HepG2 (cell line): Measurements from ENCODE around the gene PRKCE. TPM values are rescaled to one million over a fixed set of nuclear protein-coding genes. Genes with fewer than 3 reads are reported as not detected.

ENCODE experiments used
- GATAD1 ChIP-seq: IDR thresholded peaks from 2 replicates; pipeline ENCODE4 v1.6.1; 2016; ENCODE audit warnings: missing genetic modification reagents, missing compliant biosample characterization
- MXI1 ChIP-seq: IDR thresholded peaks from 3 replicates; pipeline ENCODE4 v1.6.1; 2012; ENCODE audit warnings: low read depth, low read length, inconsistent platforms, borderline replicate concordance
- NR2C2 ChIP-seq: sonication (generic); formaldehyde crosslinking; IDR thresholded peaks from 2 replicates; pipeline ENCODE4 v1.4.0; 2020; ENCODE audit warnings: missing genetic modification reagents, mild to moderate bottlenecking, moderate library complexity, borderline replicate concordance
- POLR2A ChIP-seq, 2 experiments: IDR thresholded peaks; 2 replicates each; pipeline ENCODE4 v1.6.1; 2011; ENCODE audit warnings: low read depth in 2 of 2, low read length in 2 of 2, mild to moderate bottlenecking in 1 of 2, moderate library complexity in 1 of 2; ENCODE audit not compliant: insufficient read depth in 1 of 2
- RARA ChIP-seq: IDR thresholded peaks from 2 replicates; pipeline ENCODE4 v1.6.1; 2016; ENCODE audit warnings: missing genetic modification reagents, missing compliant biosample characterization
- SAP130 ChIP-seq: IDR thresholded peaks from 2 replicates; pipeline ENCODE4 v1.6.1; 2016; ENCODE audit warnings: low read depth
- SMAD1 ChIP-seq: sonication (generic); formaldehyde crosslinking; IDR thresholded peaks from 2 replicates; pipeline ENCODE4 v1.4.0; 2020; ENCODE audit warnings: missing genetic modification reagents, low read depth, mild to moderate bottlenecking, borderline replicate concordance
- SNAPC2 ChIP-seq: sonication (generic); formaldehyde crosslinking; IDR thresholded peaks from 2 replicates; pipeline ENCODE4 v1.8.1; 2022; ENCODE audit warnings: mild to moderate bottlenecking, missing genetic modification reagents
- SOX13 ChIP-seq, 3 experiments: fragments of 450-650 bp in 1 of 3; sonication (generic) in 1 of 3; formaldehyde crosslinking in 1 of 3; IDR thresholded peaks in 2 of 3; conservative IDR thresholded peaks in 1 of 3; 2 replicates each; pipeline versions ENCODE4 v1.5.0 to v1.6.1; 2016 to 2020; ENCODE audit warnings: antibody characterized with exemption in 1 of 3, mild to moderate bottlenecking in 1 of 3, missing compliant biosample characterization in 1 of 3, missing genetic modification reagents in 1 of 3, moderate library complexity in 1 of 3
- ZNF160 ChIP-seq: sonication (generic); formaldehyde crosslinking; IDR thresholded peaks from 2 replicates; pipeline ENCODE4 v1.8.0; 2022; ENCODE audit warnings: mild to moderate bottlenecking, inconsistent platforms, missing genetic modification reagents
- ZNF569 ChIP-seq: sonication (generic); formaldehyde crosslinking; IDR thresholded peaks from 2 replicates; pipeline ENCODE4 v1.5.0; 2020; ENCODE audit warnings: mild to moderate bottlenecking, missing genetic modification reagents, moderate library complexity, borderline replicate concordance
- ZNF674 ChIP-seq: sonication (generic); formaldehyde crosslinking; IDR thresholded peaks from 2 replicates; pipeline ENCODE4 v1.5.0; 2020; ENCODE audit warnings: low read depth, mild to moderate bottlenecking, missing genetic modification reagents
- polyA plus RNA-seq, 8 experiments: library from polyadenylated mRNA; depleted of rRNA in 3 of 8; stranded (reverse) in 7 of 8; unstranded in 1 of 8; fragments of >200 nt; fragmentation: Illumina TruSeq in 4 of 8; extraction: Trizol in 4 of 8; gene quantifications; 2 replicates each; pipeline versions ENCODE4 v1.2.1 to v1.2.3, GENCODE V29; 2011 to 2016; ENCODE audit warnings: low read depth in 4 of 8, missing spikeins in 1 of 8, mixed read lengths in 1 of 8; ENCODE audit not compliant: insufficient read depth in 1 of 8
- total RNA-seq, 5 experiments: library from RNA; depleted of rRNA; stranded (reverse); fragments of >200 nt; fragmentation: Illumina TruSeq; extraction: Trizol; gene quantifications; 2 replicates each; pipeline ENCODE4 v1.2.3, GENCODE V29; 2016; ENCODE audit warnings: low read depth in 1 of 5
- TF ChIP-seq, protein P1 (sequence below): sonication (generic); formaldehyde crosslinking; IDR thresholded peaks from 2 replicates; pipeline ENCODE4 v1.4.0; 2020; ENCODE audit warnings: missing genetic modification reagents
- TF ChIP-seq, protein P2 (sequence below): sonication (generic); formaldehyde crosslinking; IDR thresholded peaks from 2 replicates; pipeline ENCODE4 v1.4.0; 2020; ENCODE audit warnings: missing genetic modification reagents
- TF ChIP-seq, protein P3 (sequence below), 2 experiments: sonication (generic) in 1 of 2; formaldehyde crosslinking in 1 of 2; IDR thresholded peaks; 2 replicates each; pipeline versions ENCODE4 v1.4.0 to v1.6.1; 2018 to 2020; ENCODE audit warnings: missing genetic modification reagents in 2 of 2, borderline replicate concordance in 1 of 2, low read depth in 1 of 2, mild to moderate bottlenecking in 1 of 2, missing biosample characterization in 1 of 2
- TF ChIP-seq, protein P4 (sequence below): sonication (generic); formaldehyde crosslinking; IDR thresholded peaks from 2 replicates; pipeline ENCODE4 v1.4.0; 2020; ENCODE audit warnings: missing genetic modification reagents, borderline replicate concordance
- TF ChIP-seq, protein P5 (sequence below): sonication (generic); formaldehyde crosslinking; IDR thresholded peaks from 2 replicates; pipeline ENCODE4 v1.4.0; 2020; ENCODE audit warnings: missing genetic modification reagents

The PRKCE gene
- total and polyA plus RNA-seq, 2 of the 13 experiments (the other 11 are each of a cell fraction or from before 2014, with no cell fraction given) = 1.0 to 3.9 TPM

DNA sequence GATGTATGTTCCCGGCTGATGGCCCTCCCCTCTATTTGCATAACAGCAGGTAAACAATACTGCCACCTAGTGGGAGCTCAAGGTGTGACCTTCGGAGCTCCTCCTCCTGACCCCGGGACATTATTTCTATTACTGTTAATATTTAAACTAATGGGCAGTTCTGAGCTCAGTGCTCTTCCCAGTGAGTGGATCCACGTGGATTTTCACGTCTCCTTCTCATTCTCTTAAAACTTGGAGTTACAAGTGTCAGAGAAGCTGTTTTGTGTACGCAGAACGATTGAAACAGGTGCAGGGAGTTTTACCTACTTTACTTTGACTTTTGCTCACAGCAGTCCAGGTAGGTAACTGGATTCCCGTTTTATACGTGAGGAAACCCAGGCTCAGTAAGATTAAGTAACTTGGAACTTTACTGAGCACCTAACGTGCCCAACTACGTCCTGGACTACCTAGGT lies 127.3 kb downstream of the PRKCE start (continued):
- TF ChIP-seq, protein P1, sequence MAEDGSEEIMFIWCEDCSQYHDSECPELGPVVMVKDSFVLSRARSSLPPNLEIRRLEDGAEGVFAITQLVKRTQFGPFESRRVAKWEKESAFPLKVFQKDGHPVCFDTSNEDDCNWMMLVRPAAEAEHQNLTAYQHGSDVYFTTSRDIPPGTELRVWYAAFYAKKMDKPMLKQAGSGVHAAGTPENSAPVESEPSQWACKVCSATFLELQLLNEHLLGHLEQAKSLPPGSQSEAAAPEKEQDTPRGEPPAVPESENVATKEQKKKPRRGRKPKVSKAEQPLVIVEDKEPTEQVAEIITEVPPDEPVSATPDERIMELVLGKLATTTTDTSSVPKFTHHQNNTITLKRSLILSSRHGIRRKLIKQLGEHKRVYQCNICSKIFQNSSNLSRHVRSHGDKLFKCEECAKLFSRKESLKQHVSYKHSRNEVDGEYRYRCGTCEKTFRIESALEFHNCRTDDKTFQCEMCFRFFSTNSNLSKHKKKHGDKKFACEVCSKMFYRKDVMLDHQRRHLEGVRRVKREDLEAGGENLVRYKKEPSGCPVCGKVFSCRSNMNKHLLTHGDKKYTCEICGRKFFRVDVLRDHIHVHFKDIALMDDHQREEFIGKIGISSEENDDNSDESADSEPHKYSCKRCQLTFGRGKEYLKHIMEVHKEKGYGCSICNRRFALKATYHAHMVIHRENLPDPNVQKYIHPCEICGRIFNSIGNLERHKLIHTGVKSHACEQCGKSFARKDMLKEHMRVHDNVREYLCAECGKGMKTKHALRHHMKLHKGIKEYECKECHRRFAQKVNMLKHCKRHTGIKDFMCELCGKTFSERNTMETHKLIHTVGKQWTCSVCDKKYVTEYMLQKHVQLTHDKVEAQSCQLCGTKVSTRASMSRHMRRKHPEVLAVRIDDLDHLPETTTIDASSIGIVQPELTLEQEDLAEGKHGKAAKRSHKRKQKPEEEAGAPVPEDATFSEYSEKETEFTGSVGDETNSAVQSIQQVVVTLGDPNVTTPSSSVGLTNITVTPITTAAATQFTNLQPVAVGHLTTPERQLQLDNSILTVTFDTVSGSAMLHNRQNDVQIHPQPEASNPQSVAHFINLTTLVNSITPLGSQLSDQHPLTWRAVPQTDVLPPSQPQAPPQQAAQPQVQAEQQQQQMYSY = no peak
- TF ChIP-seq SOX13 (IDR thresholded peaks at IDR 0.05) = no peak
- peak in 1 of 2 experiments; percentile 54; a peak in 1 of 4 replicates for TF ChIP-seq SOX13 (CRISPR knock-in tag; conservative IDR thresholded peaks at IDR 0.05 in 1 of 2, IDR thresholded peaks at IDR 0.05 in 1 of 2)
- no peak for TF ChIP-seq SMAD1
- no peak for TF ChIP-seq ZNF674 (CRISPR knock-in tag)
- TF ChIP-seq SNAPC2 (CRISPR knock-in tag) = peak; percentile 45; the same call in 1 of the 2 replicates
- TF ChIP-seq GATAD1 = 0 out of 2 replicates have a peak, but pooled peaks have one; percentile 19
- TF ChIP-seq, protein P2, sequence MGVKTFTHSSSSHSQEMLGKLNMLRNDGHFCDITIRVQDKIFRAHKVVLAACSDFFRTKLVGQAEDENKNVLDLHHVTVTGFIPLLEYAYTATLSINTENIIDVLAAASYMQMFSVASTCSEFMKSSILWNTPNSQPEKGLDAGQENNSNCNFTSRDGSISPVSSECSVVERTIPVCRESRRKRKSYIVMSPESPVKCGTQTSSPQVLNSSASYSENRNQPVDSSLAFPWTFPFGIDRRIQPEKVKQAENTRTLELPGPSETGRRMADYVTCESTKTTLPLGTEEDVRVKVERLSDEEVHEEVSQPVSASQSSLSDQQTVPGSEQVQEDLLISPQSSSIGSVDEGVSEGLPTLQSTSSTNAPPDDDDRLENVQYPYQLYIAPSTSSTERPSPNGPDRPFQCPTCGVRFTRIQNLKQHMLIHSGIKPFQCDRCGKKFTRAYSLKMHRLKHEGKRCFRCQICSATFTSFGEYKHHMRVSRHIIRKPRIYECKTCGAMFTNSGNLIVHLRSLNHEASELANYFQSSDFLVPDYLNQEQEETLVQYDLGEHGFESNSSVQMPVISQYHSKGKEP = peak; percentile 53; the same call in 1 of the 2 replicates
- peak; percentile 93 for TF ChIP-seq NR2C2 (CRISPR knock-in tag)
- 0 out of 4 replicates have a peak, but pooled peaks of 1 of the 2 experiments have one; percentile 27 for TF ChIP-seq POLR2A (IDR thresholded peaks at IDR 0.05; ENCODE audit: insufficient read depth in 1 of 2, low read depth in 2 of 2, low read length in 2 of 2)
- TF ChIP-seq SAP130 = peak; percentile 33; the same call in 1 of the 2 replicates
- TF ChIP-seq, protein P3, sequence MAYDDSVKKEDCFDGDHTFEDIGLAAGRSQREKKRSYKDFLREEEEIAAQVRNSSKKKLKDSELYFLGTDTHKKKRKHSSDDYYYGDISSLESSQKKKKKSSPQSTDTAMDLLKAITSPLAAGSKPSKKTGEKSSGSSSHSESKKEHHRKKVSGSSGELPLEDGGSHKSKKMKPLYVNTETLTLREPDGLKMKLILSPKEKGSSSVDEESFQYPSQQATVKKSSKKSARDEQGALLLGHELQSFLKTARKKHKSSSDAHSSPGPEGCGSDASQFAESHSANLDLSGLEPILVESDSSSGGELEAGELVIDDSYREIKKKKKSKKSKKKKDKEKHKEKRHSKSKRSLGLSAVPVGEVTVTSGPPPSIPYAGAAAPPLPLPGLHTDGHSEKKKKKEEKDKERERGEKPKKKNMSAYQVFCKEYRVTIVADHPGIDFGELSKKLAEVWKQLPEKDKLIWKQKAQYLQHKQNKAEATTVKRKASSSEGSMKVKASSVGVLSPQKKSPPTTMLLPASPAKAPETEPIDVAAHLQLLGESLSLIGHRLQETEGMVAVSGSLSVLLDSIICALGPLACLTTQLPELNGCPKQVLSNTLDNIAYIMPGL (CRISPR knock-in tag; IDR thresholded peaks at IDR 0.05; ENCODE audit: borderline replicate concordance in 1 of 2, low read depth in 1 of 2) = peak; percentile 57 to 69; a peak in 2 of 4 replicates
- TF ChIP-seq, protein P4, sequence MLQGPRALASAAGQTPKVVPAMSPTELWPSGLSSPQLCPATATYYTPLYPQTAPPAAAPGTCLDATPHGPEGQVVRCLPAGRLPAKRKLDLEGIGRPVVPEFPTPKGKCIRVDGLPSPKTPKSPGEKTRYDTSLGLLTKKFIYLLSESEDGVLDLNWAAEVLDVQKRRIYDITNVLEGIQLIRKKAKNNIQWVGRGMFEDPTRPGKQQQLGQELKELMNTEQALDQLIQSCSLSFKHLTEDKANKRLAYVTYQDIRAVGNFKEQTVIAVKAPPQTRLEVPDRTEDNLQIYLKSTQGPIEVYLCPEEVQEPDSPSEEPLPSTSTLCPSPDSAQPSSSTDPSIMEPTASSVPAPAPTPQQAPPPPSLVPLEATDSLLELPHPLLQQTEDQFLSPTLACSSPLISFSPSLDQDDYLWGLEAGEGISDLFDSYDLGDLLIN (CRISPR knock-in tag) = no peak
- TF ChIP-seq ZNF569 (CRISPR knock-in tag) = 0 out of 2 replicates have a peak, but pooled peaks have one; percentile 50
- peak; percentile 45; the same call in 1 of the 3 replicates for TF ChIP-seq MXI1
- TF ChIP-seq ZNF160 = no peak
- TF ChIP-seq, protein P5, sequence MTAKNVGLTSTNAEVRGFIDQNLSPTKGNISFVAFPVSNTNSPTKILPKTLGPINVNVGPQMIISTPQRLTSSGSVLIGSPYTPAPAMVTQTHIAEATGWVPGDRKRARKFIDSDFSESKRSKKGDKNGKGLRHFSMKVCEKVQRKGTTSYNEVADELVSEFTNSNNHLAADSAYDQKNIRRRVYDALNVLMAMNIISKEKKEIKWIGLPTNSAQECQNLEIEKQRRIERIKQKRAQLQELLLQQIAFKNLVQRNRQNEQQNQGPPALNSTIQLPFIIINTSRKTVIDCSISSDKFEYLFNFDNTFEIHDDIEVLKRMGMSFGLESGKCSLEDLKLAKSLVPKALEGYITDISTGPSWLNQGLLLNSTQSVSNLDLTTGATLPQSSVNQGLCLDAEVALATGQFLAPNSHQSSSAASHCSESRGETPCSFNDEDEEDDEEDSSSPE = no peak
- TF ChIP-seq RARA (CRISPR knock-in tag) = peak; percentile 35; the same call in 1 of the 2 replicates
